OCI-M2 (cell line): ENCODE measurements around the gene CACNA1C.
"Not testable (repeated sequence)": the region's sequence is repeated elsewhere in the genome, so short reads cannot be mapped to it uniquely, and the experiment has no call there.

Experiments used
- DNase-seq: peaks from one replicate; lab custom pipeline; 2025; ENCODE audit not compliant: unreplicated experiment; lab: John Stamatoyannopoulos, UW

Gene CACNA1C

GRCh38 chr12:2678426-2678825, 625.6 kb downstream of the CACNA1C start:
- no peak for DNase-seq

DNA sequence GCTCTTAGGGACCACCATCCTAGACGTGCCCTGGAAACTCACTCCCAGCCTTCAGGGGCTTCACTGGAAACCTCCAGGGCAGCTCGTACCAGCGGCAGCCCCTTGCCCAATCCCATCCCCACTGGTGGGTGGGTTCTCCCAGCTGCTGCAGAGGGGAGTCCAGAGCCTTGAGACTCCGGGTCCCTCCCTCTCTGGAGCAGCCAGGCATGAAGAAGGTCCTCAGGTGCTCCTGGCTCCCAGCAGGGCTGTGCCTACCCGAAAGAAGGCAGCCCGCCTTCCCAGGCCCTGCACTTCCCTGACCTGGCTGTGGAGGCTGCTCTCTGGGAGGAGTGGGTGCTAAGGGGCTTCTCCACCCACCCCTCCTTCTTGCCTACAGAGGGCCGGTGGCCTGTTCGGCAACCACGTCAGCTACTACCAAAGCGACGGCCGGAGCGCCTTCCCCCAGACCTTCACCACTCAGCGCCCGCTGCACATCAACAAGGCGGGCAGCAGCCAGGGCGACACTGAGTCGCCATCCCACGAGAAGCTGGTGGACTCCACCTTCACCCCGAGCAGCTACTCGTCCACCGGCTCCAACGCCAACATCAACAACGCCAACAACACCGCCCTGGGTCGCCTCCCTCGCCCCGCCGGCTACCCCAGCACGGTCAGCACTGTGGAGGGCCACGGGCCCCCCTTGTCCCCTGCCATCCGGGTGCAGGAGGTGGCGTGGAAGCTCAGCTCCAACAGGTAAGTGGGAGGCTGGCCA, 626.5 kb downstream of the CACNA1C start:
- no peak for DNase-seq

GRCh38 chr12:2679816-2680675, 627.3 kb downstream of the CACNA1C start:
- DNase-seq = no peak

- no peak for DNase-seq
Measured at GRCh38 chr12:2680676-2681039, 627.9 kb downstream of the CACNA1C start.

DNA sequence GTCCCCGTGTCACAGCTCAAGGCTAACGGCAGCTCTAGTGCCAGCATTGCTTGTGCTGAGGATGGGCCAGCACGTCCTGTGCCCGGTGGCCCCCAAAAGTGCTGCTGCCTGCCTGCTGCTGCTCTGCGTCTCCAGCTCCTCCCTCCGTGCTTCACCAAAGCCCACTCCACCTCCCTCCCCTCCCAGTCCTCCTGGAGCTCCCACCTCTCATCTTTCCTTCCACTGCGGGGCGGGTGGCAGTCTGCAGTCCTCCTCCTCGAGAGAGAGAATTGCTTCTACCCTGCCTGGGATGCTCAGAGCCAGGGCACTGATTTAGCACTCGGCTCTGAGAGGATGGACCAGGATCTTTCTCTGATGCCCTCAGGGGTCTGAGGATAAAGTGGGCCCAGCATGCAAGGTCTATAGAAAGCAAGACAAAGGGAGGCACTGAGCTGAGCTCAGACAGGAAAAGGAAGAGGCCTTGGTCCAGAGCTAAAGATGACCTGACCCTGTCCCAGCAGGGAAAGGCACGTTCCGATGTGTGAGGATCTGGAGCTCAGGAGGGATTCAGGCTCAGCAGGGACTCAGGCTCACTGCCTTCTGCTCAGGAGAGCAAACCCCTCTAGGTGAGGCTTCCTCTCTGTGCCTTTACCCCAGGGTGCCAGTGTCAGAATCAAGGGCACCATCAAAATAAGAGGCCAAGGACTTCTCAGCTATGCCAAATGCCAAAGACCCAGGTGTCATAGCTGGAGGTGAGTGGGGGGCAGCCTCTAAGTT, 628.8 kb downstream of the CACNA1C start:
- DNase-seq = no peak

DNA sequence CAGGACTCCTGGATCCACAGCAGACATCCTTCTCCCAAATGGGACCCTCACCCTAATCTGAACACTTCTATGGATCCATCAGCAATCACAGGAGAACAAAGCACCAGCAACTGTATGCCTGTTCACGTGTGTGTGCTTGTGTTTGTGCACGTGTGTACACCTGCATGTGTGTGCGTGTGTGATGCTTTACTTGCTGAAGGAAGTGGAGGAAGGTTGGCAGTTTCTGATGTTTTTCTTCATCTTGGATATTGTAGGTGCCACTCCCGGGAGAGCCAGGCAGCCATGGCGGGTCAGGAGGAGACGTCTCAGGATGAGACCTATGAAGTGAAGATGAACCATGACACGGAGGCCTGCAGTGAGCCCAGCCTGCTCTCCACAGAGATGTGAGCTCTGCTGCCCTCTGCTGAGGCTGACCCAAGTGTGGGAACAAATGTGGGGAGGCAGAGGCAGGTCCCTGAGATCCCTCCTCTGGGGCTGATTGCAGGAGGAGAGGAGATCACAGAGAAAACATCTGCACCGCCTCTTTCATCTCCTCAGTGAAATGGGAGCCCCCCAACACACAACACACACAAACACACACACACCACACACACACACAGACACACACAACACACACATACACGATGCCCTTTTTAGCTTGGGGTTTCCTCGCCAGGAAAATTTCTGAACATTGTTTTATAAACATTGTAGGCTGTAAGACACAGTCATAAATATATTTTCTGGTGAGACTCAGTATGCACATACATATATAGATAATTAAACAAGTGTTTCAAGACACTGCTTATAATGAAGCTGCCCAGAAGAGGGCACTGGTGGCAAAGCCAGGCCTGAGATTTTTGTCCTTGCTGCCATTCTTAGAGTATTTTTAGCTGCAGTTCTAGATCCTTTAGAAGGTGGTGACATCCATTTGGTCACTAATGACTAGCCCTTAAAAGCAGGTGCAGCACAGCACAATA, 629.8 kb downstream of the CACNA1C start:
- DNase-seq = no peak

- DNase-seq = no peak
Measured at GRCh38 chr12:2683283-2684025, 630.7 kb downstream of the CACNA1C start.

- DNase-seq = not testable (repeated sequence)
Measured at GRCh38 chr12:2684026-2684325, 631.2 kb downstream of the CACNA1C start.

- DNase-seq = not testable (repeated sequence)
Measured at GRCh38 chr12:2685620-2686279, 633.0 kb downstream of the CACNA1C start.

- DNase-seq = no peak
Measured at GRCh38 chr12:2686280-2686646, 633.5 kb downstream of the CACNA1C start.

DNA sequence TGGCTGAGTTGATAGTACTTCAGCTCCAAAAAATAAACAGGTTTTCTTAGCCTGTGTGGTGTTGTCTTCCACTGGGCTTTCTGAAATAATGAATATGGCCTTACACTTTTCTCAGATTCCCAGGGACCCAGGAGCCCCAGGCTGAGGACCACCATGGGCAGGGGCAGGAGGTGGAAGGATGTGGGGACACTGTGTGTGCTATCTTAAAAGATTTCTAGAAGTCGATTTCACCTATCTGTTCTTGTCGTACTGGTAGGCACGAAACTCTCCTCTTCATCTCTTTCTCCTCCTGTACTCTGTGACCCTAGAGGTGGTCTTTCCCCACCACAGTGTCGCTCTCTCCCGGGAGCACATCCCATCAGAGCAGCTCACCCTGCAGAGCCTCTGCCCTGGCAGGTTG, 634.3 kb downstream of the CACNA1C start:
- DNase-seq = no peak

DNA sequence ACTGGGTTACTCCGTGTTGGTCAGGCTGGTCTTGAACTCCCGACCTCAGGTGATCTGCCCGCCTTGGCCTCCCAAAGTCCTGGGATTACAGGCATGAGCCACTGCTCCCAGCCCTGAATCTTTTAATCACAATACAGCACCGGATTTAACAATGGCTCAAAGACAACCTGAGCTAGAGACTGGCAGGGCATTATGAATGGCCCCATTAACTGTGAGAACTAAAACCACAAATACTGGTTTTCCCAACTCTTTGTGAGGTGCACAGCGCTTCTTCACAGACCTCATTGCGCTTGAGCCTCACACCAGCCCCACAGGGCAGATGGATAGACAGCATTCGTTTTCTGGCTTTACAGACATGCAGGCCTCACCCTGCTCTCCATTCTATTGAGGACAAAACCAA, 634.9 kb downstream of the CACNA1C start:
- no peak for DNase-seq

- DNase-seq = no peak
Measured at GRCh38 chr12:2688381-2688931, 635.7 kb downstream of the CACNA1C start.

GRCh38 chr12:2689393-2689792, 636.6 kb downstream of the CACNA1C start:
- DNase-seq = no peak

- DNase-seq = no peak
Measured at GRCh38 chr12:2689879-2690278, 637.1 kb downstream of the CACNA1C start.

DNA sequence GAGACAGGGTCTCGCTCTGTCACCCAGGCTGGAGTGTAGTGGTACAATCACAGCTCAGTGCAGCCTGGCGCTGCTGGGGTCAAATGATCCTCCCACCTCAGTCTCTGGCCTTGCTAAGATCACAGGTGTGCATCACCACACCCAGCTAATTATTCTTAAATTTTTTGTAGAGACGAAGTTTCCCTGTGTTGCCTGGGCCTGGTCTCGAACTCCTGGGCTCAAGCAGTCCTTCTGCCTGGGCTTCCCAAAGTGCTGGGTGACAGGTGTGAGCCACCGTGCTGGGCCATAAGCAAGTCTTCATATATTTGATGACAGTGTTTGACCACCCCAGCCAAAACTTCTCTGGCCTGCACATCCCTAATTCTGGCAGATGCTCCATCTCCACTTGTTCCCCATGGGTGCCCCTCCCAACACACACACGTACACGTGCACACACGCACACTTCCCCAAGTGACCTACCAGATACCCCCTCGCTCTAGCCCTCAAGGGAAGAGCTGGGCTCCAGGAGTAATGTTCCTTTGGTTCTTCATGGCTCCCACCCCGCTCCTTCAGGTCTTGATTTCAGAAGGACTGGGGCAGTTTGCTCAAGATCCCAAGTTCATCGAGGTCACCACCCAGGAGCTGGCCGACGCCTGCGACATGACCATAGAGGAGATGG, 637.7 kb downstream of the CACNA1C start:
- no peak for DNase-seq

DNA sequence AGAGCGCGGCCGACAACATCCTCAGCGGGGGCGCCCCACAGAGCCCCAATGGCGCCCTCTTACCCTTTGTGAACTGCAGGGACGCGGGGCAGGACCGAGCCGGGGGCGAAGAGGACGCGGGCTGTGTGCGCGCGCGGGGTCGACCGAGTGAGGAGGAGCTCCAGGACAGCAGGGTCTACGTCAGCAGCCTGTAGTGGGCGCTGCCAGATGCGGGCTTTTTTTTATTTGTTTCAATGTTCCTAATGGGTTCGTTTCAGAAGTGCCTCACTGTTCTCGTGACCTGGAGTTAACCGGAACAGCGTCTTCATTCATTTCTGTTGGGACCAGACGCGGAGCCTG, 638.2 kb downstream of the CACNA1C start:
- peak; percentile 15 for DNase-seq

GRCh38 chr12:2691345-2692071, 638.7 kb downstream of the CACNA1C start:
- DNase-seq = no peak
